Measurements from ENCODE around the gene NDUFS8.
A peak's percentile ranks its signal among the peaks of the same experiment; 100 is the strongest.

NDUFS8 gene

GRCh38 chr11:68044145-68044813 lies 13.8 kb downstream of the NDUFS8 start:
- H3K4me3 Mint-ChIP-seq = no peak overlapping the region
- H3K9me3 Mint-ChIP-seq = no peaks in the 10 kb centered on the region
- peak overlapping the region in 1 of 2 donors; percentile 33 for H3K27ac Mint-ChIP-seq
- ATAC-seq (no peak), DNase-seq (no peak)
- H3K27me3 Mint-ChIP-seq = no peaks in the 10 kb centered on the region
- H3K4me1 Mint-ChIP-seq = peaks cover 25% of the 10 kb centered on the region

- no peak for ATAC-seq
- DNase-seq = no peak
- H3K27me3 Mint-ChIP-seq = no peaks in the 10 kb centered on the region
- H3K4me1 Mint-ChIP-seq = peaks cover 18% of the 10 kb centered on the region
- no peak overlapping the region for H3K4me3 Mint-ChIP-seq
- no peak overlapping the region for H3K27ac Mint-ChIP-seq
- H3K9me3 Mint-ChIP-seq = no peaks in the 10 kb centered on the region
Measured at GRCh38 chr11:68044898-68045351, 14.4 kb downstream of the NDUFS8 start.

GRCh38 chr11:68047437-68048290 lies 17.2 kb downstream of the NDUFS8 start:
- Mint-ChIP-seq H3K9me3 (no peaks in the 10 kb centered on the region), H3K4me3 (no peak overlapping the region), H3K4me1 (no peaks in the 10 kb centered on the region), H3K27me3 (no peaks in the 10 kb centered on the region), H3K27ac (peak overlapping the region; percentile 87 to 92)
- ATAC-seq (no peak), DNase-seq (no peak)

GRCh38 chr11:68048681-68049508 lies 18.4 kb downstream of the NDUFS8 start:
- ATAC-seq (no peak), DNase-seq (no peak)
- no peak overlapping the region for H3K4me3 Mint-ChIP-seq
- peak overlapping the region in 1 of 2 donors; percentile 63 for H3K27ac Mint-ChIP-seq
- no peaks in the 10 kb centered on the region for H3K4me1 Mint-ChIP-seq
- H3K27me3 Mint-ChIP-seq = no peaks in the 10 kb centered on the region
- H3K9me3 Mint-ChIP-seq = no peaks in the 10 kb centered on the region

GRCh38 chr11:68049509-68050370 lies 19.3 kb downstream of the NDUFS8 start:
- peak overlapping the region in 1 of 2 donors; percentile 71 for H3K27ac Mint-ChIP-seq
- ATAC-seq (peak; percentile 4), DNase-seq (no peak)
- no peaks in the 10 kb centered on the region for H3K27me3 Mint-ChIP-seq
- H3K4me1 Mint-ChIP-seq = no peaks in the 10 kb centered on the region
- no peak overlapping the region for H3K4me3 Mint-ChIP-seq
- no peaks in the 10 kb centered on the region for H3K9me3 Mint-ChIP-seq

- no peaks in the 10 kb centered on the region for H3K27me3 Mint-ChIP-seq
- no peak for ATAC-seq
- no peaks in the 10 kb centered on the region for H3K4me1 Mint-ChIP-seq
- no peak overlapping the region for H3K4me3 Mint-ChIP-seq
- peak overlapping the region in 1 of 2 donors; percentile 71 for H3K27ac Mint-ChIP-seq
- no peaks in the 10 kb centered on the region for H3K9me3 Mint-ChIP-seq
- DNase-seq = no peak
Measured at GRCh38 chr11:68050371-68050841, 19.9 kb downstream of the NDUFS8 start.

- H3K27me3 Mint-ChIP-seq = no peaks in the 10 kb centered on the region
- peak; percentile 13 for ATAC-seq
- DNase-seq = no peak
- H3K9me3 Mint-ChIP-seq = no peaks in the 10 kb centered on the region
- H3K4me1 Mint-ChIP-seq = no peaks in the 10 kb centered on the region
- peak overlapping the region; percentile 0 to 59 for H3K27ac Mint-ChIP-seq
- H3K4me3 Mint-ChIP-seq = no peak overlapping the region
Measured at GRCh38 chr11:68051191-68052136, 21.0 kb downstream of the NDUFS8 start.

GRCh38 chr11:68052137-68052873 lies 21.8 kb downstream of the NDUFS8 start:
- Mint-ChIP-seq H3K4me1 (no peaks in the 10 kb centered on the region), H3K9me3 (no peaks in the 10 kb centered on the region), H3K27me3 (no peaks in the 10 kb centered on the region), H3K4me3 (no peak overlapping the region), H3K27ac (no peak overlapping the region)
- no peak for ATAC-seq
- DNase-seq = no peak

- no peaks in the 10 kb centered on the region for H3K27me3 Mint-ChIP-seq
- no peak for ATAC-seq
- no peaks in the 10 kb centered on the region for H3K9me3 Mint-ChIP-seq
- no peak overlapping the region for H3K4me3 Mint-ChIP-seq
- peak overlapping the region in 1 of 2 donors; percentile 39 for H3K27ac Mint-ChIP-seq
- no peaks in the 10 kb centered on the region for H3K4me1 Mint-ChIP-seq
- DNase-seq = no peak
Measured at GRCh38 chr11:68053117-68053516, 22.6 kb downstream of the NDUFS8 start.

GRCh38 chr11:68053981-68054812 lies 23.7 kb downstream of the NDUFS8 start:
- Mint-ChIP-seq H3K27ac (peak overlapping the region in 1 of 2 donors; percentile 75), H3K4me3 (no peak overlapping the region), H3K9me3 (no peaks in the 10 kb centered on the region), H3K27me3 (no peaks in the 10 kb centered on the region), H3K4me1 (no peaks in the 10 kb centered on the region)
- ATAC-seq (peak; percentile 9), DNase-seq (no peak)

- no peaks in the 10 kb centered on the region for H3K9me3 Mint-ChIP-seq
- no peaks in the 10 kb centered on the region for H3K4me1 Mint-ChIP-seq
- ATAC-seq (no peak), DNase-seq (no peak)
- H3K27ac Mint-ChIP-seq = no peak overlapping the region
- no peaks in the 10 kb centered on the region for H3K27me3 Mint-ChIP-seq
- H3K4me3 Mint-ChIP-seq = no peak overlapping the region
Measured at GRCh38 chr11:68056317-68057285, 26.1 kb downstream of the NDUFS8 start.

- Mint-ChIP-seq H3K4me1 (no peaks in the 10 kb centered on the region), H3K27me3 (no peaks in the 10 kb centered on the region), H3K27ac (no peak overlapping the region), H3K9me3 (no peaks in the 10 kb centered on the region), H3K4me3 (no peak overlapping the region)
- DNase-seq (no peak), ATAC-seq (no peak)
Measured at GRCh38 chr11:68057807-68058206, 27.3 kb downstream of the NDUFS8 start.

Measured in stimulated activated naive CD8-positive, alpha-beta T cell treated with anti-CD3 and anti-CD28 coated beads, Interleukin-15, amount 100 ng/mL, for 72 hours (primary cell).